Measurements from ENCODE around the gene ARHGAP40. TPM values are rescaled to one million over a fixed set of nuclear protein-coding genes. Genes with fewer than 3 reads are reported as not detected.

The ARHGAP40 gene
- total and polyA plus RNA-seq, 9 of the 15 experiments (the other 6 are each of a cell fraction or from before 2014, with no cell fraction given), result not detected

DNA sequence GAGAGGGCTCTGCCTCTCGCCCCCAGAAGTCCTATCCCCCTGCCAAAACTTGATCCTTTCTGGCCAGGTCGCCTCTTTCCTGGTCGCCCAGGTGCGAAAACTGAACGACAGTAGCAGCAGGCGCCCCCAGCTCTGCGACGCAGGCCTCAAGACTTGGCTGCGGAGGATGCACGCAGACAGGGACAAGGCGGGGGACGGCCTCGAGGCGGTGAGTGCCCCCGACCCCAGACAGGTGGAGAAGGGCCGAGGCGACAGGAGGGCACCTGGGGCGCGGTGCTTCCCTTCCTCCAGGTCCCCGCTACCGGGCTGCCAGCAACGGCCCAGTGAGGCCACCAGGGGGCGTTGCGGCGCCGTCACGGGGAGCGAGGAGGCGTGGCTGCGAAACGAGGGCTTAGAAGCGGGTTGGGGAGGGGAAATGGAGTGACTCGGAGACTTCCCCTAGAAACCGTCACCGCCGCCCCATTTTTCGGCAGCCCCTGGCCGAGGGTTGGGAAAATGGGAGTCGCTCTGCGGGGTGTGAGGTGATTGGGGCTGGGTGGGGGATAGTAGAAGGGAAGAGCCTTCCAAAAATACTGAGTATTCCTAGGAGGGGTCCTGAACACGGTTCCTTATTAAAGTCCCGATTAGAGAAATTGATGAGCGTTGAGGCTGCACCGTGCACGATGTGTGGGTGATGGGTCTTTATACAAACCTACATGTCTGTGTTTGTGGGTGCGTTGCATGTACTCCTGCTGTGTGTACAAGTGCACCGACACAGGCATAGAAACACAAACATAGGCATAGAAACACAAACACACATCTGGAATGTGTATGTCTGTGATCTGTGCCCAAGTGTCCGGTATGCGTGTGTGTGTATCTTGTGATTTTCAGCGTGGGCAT is 44.6 kb downstream of the ARHGAP40 start (continued):
- TF ChIP-seq RBM14 (IDR thresholded peaks at IDR 0.05; ENCODE audit: borderline replicate concordance, insufficient read depth, low read depth, low read length) (no peak), MCM2 (IDR thresholded peaks at IDR 0.05; ENCODE audit: low read depth) (no peak), FOS (IDR thresholded peaks at IDR 0.05; ENCODE audit: extremely low read depth, insufficient read length) (no peak), EWSR1 (IDR thresholded peaks at IDR 0.05; ENCODE audit: borderline replicate concordance, low read depth, partially characterized antibody) (no peak), GATAD2B (IDR thresholded peaks at IDR 0.05; ENCODE audit: borderline replicate concordance) (no peak), POLR3A (IDR thresholded peaks at IDR 0.05; ENCODE audit: borderline replicate concordance, extremely low read depth, insufficient read depth, insufficient read length) (no peak), KLF13 (tag; IDR thresholded peaks at IDR 0.05; ENCODE audit: borderline replicate concordance, low read depth) (peak; percentile 97), HDGF (IDR thresholded peaks at IDR 0.05) (no peak), RBM39 (optimal IDR thresholded peaks at IDR 0.05; ENCODE audit: low read depth, low read length) (no peak), GTF2E2 (tag; IDR thresholded peaks at IDR 0.05) (no peak), RBFOX2 (IDR thresholded peaks at IDR 0.05; ENCODE audit: low read depth, low read length) (no peak), FOXM1 (IDR thresholded peaks at IDR 0.05; ENCODE audit: low read depth) (no peak), FOXM1 (CRISPR knock-in tag; IDR thresholded peaks at IDR 0.05; ENCODE audit: low read depth) (no peak), DNMT1 (IDR thresholded peaks at IDR 0.05) (no peak), NFE2 (IDR thresholded peaks at IDR 0.05; ENCODE audit: low read depth) (no peak), GABPB1 (CRISPR knock-in tag; IDR thresholded peaks at IDR 0.05) (peak; percentile 55; the same call in 1 of the 2 replicates), U2AF2 (optimal IDR thresholded peaks at IDR 0.05; ENCODE audit: low read depth, low read length) (no peak), MCM5 (IDR thresholded peaks at IDR 0.05; ENCODE audit: low read depth) (no peak), ZBTB1 (CRISPR knock-in tag; IDR thresholded peaks at IDR 0.05; ENCODE audit: borderline replicate concordance, low read depth) (no peak), CTBP1 (IDR thresholded peaks at IDR 0.05; ENCODE audit: borderline replicate concordance) (peak; percentile 42; the same call in 1 of the 2 replicates)
- TF ChIP-seq, protein P1, sequence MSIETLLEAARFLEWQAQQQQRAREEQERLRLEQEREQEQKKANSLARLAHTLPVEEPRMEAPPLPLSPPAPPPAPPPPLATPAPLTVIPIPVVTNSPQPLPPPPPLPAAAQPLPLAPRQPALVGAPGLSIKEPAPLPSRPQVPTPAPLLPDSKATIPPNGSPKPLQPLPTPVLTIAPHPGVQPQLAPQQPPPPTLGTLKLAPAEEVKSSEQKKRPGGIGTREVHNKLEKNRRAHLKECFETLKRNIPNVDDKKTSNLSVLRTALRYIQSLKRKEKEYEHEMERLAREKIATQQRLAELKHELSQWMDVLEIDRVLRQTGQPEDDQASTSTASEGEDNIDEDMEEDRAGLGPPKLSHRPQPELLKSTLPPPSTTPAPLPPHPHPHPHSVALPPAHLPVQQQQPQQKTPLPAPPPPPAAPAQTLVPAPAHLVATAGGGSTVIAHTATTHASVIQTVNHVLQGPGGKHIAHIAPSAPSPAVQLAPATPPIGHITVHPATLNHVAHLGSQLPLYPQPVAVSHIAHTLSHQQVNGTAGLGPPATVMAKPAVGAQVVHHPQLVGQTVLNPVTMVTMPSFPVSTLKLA (conservative IDR thresholded peaks at IDR 0.05), result peak in 1 of 2 experiments; percentile 48; a peak in 1 of 4 replicates
- TF ChIP-seq, protein P2, sequence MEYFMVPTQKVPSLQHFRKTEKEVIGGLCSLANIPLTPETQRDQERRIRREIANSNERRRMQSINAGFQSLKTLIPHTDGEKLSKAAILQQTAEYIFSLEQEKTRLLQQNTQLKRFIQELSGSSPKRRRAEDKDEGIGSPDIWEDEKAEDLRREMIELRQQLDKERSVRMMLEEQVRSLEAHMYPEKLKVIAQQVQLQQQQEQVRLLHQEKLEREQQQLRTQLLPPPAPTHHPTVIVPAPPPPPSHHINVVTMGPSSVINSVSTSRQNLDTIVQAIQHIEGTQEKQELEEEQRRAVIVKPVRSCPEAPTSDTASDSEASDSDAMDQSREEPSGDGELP (CRISPR knock-in tag; IDR thresholded peaks at IDR 0.05; ENCODE audit: borderline replicate concordance), result peak; percentile 66; the same call in 1 of the 2 replicates
- TF ChIP-seq, protein P3, sequence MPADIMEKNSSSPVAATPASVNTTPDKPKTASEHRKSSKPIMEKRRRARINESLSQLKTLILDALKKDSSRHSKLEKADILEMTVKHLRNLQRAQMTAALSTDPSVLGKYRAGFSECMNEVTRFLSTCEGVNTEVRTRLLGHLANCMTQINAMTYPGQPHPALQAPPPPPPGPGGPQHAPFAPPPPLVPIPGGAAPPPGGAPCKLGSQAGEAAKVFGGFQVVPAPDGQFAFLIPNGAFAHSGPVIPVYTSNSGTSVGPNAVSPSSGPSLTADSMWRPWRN (IDR thresholded peaks at IDR 0.05; ENCODE audit: low read depth), result no peak
- TF ChIP-seq, protein P4, sequence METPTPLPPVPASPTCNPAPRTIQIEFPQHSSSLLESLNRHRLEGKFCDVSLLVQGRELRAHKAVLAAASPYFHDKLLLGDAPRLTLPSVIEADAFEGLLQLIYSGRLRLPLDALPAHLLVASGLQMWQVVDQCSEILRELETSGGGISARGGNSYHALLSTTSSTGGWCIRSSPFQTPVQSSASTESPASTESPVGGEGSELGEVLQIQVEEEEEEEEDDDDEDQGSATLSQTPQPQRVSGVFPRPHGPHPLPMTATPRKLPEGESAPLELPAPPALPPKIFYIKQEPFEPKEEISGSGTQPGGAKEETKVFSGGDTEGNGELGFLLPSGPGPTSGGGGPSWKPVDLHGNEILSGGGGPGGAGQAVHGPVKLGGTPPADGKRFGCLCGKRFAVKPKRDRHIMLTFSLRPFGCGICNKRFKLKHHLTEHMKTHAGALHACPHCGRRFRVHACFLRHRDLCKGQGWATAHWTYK (CRISPR knock-in tag; IDR thresholded peaks at IDR 0.05), result no peak

Measured in K562 (cell line).